Measurements from ENCODE around the gene C16orf78.

The C16orf78 gene

DNA sequence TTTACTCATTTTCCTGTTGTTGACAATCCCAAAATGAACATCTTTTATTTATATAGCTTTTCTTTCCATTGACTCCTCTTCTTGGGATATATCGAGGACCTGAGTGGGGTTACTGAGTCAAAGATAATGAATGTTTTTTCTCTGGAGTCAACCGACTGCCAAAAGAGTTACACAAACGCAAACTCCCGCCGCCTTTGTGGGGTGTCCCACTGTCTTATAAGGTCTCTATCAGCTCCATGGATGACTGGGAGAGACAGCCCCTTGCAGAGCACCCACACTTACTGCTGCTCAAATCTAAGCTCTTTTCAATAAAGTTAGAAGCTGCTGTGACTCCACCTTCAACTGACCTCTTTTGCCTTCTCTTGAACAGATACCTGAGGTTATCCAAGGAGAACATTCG is 25.2 kb downstream of the C16orf78 start:
- DNase-seq, result no peak

DNA sequence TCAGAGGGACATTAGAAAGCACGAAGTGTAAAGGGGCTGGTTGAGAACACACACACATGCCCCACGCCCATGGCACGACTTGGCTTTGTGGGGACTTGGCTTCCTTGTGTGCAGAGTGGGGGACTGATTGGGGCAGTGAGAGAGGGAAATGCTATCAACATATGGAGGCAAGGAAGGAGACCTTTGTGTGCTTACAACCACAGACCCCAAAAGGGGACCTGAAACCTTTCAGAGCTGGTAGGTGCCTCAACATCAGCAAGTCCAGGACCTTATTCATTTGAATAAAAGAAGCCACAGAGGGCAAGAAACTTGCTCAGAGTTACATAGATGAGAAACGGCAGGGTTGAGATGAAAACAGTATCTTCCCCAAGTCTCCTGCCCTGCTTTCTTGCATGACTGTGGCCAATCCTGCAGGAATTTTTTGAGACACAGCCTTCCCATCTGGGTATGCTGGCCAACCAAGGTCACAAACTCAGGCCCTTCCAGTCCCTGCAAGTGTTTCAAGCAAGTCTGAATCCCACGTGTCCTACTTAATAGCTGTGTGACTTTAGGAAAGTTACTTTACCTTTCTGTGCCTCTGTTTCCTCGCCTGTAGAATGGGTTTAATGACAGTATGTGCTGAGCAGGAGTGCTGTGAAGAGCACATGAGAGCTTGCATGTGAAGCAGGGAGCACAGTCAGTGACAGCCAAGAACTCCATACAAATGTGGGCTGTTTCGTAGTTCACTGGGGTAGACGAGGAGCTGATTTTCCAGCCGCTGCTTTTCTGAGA is 26.2 kb downstream of the C16orf78 start:
- no peak for DNase-seq

DNA sequence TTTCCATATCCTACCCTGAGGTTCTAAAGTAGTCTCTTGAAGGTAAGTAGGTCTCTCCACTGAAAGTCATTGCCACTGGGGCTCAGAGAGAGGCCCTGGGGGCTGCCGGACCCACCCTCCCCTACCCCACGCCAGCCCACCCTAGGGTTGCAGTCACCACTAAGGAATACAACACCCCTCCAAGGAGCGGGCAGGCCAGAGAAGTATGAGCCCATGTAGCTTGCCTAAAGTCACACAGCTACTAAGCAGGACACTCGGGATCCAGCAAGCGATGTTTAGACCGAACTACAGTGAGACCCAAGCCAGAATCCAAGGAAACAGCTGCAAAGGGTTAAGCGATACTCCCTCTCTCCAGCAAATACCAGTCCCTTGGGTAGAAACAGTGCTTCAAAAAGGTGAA is 27.0 kb downstream of the C16orf78 start:
- DNase-seq, result no peak

- no peak for DNase-seq
Measured at GRCh38 chr16:49405123-49405522, 31.5 kb downstream of the C16orf78 start.

- DNase-seq, result no peak
Measured at GRCh38 chr16:49405530-49405929, 31.9 kb downstream of the C16orf78 start.

DNA sequence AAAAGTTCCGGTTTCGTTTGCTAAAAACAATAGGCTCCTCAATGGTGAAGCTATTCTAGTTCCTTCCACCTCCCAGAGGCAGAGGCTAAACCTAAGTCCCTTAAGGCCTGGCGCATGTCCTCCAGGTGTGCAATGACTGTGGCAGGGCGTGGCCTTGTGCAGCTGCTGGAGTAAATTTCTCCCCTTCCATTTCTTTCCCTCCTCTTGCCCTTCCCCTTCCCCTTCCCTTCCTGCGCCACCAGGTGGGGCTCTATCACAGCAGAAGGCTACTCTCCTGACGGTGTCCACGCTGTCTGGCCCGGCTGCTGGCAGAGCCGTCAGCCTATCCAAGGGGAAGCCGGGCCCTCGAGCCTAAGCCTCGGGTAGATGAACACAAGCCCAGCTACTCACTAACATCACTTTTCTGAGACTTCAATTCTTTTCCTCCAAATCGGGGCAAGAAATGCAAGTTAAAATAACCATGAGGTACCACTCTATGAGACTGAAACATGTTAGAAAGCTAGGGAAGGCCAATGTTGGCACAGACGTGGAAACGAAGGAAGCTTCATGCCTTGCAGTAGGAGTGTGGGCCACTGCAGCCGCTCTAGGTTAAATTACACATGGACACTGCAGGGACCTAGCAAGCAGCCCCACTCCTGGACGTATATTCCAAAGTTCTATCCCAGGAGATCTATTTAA is 34.4 kb downstream of the C16orf78 start:
- DNase-seq, result peak; percentile 25

- no peak for DNase-seq
Measured at GRCh38 chr16:49409121-49409520, 35.5 kb downstream of the C16orf78 start.

DNA sequence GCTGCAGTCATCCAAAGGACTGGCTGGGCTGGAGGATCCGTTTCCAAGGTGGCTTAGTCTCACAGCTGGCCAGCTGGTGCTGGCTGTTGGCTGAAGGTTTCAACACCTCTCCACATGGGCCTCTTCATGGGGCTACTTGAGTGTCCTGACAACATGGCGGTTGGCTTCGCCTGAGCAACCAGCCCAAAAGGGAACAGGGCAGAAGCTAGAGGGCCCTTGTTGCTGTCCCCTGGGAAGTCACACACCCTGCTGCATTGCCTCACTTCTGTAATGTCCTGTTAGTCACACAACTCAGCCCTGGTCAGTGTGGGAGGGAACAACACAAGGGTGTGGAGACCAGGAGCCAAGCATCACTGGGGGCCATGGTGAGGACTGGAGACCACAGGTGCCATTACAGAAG is 36.6 kb downstream of the C16orf78 start:
- DNase-seq, result no peak

GRCh38 chr16:49411121-49411970 is 37.7 kb downstream of the C16orf78 start:
- DNase-seq, result no peak

DNA sequence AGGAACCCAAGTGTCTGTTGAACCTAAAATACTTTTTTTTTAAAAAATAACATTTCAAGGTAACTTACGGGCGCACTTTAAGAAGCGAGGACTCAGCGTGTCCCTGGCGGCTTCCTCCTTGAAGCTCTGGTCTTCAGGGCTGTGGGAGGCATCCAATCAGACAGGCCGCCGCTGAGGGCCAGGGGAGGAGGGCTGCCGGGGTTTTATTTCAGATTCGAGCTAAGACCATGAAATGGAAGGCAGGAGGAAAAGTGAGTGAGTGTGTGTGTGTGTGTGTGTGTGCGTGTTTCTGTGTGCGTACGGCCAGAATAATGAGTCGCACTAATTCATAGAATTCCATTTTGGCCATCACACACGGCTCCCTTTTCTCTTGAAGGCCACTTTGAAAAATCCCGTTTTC is 41.1 kb downstream of the C16orf78 start:
- no peak for DNase-seq

DNA sequence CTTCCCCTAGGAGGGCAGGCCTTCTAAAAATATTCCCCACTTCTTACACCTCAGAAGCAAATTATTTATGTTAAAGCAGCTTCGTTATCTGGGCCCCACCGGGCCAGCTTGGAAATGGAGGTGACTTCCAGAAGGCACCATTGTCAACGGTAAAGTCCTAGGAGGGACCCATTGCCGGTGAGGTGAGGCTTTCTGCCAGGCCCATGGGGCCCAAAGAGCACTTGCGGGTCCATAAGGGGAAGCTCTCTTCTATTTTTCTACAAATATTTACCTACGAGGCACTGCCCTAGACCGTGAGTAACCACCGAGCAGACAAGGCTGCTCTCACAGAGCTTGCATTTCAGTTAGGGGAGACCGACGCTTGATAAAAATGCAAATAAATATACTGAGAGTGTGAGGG is 41.5 kb downstream of the C16orf78 start:
- no peak for DNase-seq

DNA sequence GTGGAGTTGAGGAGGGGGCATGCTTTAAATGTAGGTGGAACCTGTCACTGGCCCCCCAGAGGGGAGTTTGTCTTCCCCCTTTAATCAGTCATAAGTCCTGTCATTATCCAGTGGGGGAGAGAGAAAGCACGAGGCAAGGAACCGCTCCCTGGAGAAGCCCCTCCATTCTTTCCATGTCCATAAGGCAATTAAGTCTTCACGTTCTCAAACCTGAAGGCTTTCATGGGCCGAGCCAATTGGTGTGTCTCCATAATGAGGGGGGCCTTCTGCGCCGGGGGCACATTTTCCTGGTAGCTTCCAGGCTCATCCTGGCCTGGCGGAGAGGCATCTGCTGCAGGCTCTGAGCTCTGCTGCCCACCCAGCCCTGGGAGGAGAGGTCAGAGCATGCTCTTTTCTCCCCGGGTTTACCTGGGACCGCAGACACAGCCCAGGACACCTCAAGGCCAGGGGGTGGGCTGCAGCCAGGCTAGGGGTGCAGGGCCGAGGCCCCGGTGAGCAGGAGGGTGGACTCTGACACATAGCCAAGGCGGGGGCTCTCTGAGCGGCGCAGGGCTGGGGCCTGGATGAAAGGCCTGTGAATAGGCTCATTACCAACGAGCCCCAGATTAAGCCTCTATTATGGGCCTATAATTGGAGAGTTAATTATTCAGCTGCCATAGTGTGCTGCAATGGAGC is 42.5 kb downstream of the C16orf78 start:
- no peak for DNase-seq

DNA sequence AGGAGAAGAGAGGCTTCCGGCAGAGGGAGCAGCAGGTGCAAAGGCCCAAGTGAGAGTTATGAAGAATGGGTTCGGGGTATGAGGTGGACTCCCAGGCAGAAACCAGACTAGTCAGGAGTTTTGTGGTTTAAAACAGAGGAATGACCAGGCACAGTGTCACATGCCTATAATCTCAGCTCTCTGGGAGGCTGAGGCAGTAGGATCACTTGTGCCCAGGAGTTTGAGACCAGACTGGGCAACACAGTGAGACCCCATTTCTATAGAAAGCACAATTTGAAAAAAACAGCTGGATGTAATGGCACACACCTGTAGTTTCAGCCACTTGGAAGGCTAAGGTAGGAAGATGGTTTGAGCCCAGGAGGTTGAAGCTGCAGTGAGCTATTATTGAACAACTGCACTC is 43.8 kb downstream of the C16orf78 start:
- no peak for DNase-seq

- no peak for DNase-seq
Measured at GRCh38 chr16:49419006-49419405, 45.4 kb downstream of the C16orf78 start.

DNA sequence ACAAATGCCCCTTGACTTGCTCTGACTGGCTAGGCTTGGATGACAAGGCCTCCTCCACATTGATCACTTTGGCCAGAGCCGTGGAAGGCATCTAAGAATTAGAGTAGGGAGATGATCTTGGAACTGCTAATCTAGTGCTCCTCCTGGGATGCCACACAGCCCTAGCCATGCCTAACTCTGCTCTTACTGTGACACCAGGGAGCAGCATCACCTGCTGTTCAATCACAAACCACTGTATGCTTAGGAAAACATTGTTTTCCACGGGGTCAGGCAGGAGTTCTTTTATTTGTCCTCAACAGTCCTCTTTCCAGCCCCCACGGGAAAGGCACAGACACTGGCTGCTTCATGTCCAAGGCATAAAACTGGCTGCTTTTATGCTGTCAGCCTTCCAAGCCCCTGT is 46.3 kb downstream of the C16orf78 start:
- no peak for DNase-seq

DNA sequence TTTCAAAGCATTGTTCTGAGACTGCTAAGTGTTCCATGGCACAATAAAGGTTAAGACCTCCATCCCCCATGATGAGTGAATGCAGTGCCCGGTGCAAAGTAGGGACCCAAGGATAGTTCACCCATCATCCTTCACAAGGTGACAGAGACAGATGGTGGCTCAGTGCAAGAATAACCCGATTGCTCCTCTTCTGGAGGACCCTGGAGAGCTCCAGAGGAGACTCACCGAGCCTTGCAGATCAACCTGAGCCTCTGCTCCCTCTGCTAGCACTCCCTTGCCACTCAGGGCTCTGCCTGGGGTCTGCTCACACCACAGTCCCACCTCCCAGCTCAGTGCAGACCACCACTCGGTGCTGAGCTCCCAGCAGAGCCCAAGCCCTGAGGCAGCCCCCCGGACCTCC is 49.3 kb downstream of the C16orf78 start:
- no peak for DNase-seq

GRCh38 chr16:49424961-49425360 is 51.4 kb downstream of the C16orf78 start:
- DNase-seq, result no peak

DNA sequence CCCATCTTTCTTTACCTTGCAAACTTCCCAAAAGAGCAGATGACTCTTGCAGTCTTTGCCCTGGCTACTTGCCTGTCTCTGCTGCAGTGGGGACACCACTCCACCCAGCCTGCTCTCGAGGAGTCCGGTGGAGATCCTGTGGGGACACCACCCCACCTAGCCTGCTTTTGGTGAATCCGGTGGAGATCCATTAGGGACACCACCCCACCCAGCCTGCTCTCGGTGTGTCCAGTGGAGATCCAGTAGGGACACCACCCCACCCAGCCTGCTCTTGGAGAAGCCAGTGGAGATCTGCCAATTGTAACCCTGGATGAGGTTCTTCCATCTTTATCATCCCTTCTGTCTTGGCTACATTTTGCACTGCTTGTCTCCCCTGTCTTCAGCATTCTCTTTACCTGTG is 54.2 kb downstream of the C16orf78 start:
- DNase-seq, result no peak

- DNase-seq, result no peak
Measured at GRCh38 chr16:49428808-49429207, 55.2 kb downstream of the C16orf78 start.

DNA sequence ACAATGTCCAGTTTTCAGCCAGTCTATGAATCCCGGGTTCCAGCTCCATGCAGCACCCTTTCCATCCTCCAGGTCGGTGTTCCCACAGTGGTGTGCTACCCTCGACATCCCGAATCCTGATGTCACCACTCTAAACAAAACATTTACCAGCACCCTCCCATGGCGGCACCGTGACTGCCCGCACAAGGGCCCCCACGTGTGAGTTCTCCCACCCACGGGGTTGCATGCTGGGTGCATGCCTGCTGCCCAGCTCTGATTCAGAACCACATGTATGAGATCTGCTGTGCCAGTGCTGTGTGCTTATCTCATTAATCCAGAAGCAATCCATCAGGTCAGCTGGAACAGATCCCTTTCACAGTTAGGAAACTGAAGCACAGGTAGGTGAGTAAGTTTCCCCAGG is 57.4 kb downstream of the C16orf78 start:
- DNase-seq, result no peak

DNA sequence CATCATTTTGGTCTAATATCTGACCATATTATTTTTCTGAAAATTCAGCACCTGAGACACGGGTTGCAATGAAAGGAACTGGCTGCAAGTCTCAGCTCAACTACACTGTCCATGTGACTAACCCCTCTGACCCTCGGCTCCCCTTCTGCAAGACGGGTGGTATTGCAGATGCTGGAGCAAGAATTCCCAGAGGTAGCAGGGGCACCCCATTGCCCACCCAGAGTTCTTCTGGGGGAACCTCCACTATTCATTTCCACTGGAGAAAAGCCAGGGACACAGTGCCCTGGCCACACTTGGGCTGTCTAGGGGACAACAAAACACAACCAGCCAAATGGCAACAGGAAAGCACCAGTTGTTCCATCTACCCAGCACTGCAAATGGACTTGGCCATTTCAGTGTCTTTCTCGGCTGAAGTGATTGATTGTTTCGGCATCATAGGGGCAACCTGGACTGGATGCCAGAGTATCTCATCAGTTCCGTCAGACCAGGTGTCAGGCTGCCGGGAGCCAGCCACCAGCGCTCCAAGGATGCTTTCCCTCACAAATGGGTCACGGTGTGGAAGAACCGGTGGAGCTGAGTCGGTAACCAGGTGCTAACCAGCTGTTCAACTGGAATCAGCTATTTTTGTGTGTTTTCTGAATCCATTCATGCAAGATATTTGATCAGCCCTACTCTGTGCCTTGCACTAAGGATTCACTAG is 58.1 kb downstream of the C16orf78 start:
- DNase-seq, result no peak

DNA sequence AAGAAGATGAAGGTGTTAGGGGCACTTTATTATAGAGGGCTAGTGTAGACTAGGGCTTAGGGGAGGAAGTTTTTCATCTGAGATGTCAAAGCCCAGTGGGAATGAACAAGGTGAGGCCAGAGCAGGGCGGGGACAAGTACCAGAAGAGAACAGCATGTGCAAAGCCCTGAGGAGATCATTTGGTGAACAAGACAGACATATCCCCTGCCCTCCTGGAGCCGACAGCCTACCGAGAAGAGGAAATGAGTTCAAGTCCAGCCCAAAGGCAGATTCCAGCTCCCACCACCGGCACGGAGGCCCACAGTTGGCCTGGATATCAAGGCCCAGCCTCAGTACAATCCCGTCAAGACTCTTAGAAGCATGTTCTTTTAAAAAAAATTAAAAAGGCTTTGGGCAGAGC is 61.1 kb downstream of the C16orf78 start:
- DNase-seq, result no peak

GRCh38 chr16:49436181-49436580 is 62.6 kb downstream of the C16orf78 start:
- no peak for DNase-seq
